CD1c-positive myeloid dendritic cell (primary cell): ENCODE data around the gene DHRS4.
A peak's percentile ranks its signal among the peaks of the same experiment; 100 is the strongest.
"Not testable (repeated sequence)": the region's sequence is repeated elsewhere in the genome, so short reads cannot be mapped to it uniquely, and the experiment has no call there.

Experiments
- DNase-seq: peaks from one replicate; pipeline ENCODE4 v3.0.0-alpha.2; 2016; ENCODE audit errors: extremely low spot score

Gene DHRS4

DNA sequence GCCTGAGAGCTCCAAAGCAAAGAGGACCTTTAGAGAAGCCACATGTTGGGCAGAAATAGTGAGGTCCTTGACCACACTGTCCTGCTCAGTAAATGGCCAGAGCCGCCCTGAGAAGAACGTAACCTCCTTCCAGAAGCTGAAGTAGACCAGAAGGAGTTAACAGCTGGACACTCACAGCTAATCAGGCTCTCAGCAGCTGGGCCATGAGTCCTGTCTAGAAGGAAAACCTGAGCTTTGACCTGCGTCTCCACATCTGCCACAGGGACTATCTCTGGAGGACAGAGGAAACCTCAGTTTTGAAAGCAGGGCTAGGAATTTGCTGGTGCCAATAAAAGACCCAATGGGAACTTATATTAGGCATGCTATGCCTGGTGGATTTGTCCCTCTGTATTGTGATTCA lies 12.3 kb upstream of the DHRS4 start:
- no peak for DNase-seq

DNA sequence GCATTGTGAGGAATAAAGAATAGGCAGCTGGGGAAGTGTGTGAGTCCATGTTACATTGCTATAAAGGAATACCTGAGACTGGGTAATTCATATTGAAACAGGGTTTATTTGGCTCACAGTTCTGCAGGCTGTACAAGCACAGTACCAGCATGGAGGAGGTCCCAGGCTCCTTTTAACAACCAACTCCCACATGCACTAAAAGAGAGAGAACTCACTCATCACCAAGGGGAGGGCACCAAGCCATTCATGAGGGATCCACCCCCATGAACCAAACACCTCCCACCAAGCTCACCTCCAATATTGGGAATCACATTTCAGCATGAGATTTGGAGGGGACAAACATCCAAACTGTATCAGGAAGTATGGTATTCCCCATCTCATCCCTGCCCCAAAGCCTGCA lies 11.9 kb upstream of the DHRS4 start:
- no peak for DNase-seq

- no peak for DNase-seq
Measured at GRCh38 chr14:23942587-23942986, 11.0 kb upstream of the DHRS4 start.

- DNase-seq, result not testable (repeated sequence)
Measured at GRCh38 chr14:23949069-23949468, 4.5 kb upstream of the DHRS4 start.

DNA sequence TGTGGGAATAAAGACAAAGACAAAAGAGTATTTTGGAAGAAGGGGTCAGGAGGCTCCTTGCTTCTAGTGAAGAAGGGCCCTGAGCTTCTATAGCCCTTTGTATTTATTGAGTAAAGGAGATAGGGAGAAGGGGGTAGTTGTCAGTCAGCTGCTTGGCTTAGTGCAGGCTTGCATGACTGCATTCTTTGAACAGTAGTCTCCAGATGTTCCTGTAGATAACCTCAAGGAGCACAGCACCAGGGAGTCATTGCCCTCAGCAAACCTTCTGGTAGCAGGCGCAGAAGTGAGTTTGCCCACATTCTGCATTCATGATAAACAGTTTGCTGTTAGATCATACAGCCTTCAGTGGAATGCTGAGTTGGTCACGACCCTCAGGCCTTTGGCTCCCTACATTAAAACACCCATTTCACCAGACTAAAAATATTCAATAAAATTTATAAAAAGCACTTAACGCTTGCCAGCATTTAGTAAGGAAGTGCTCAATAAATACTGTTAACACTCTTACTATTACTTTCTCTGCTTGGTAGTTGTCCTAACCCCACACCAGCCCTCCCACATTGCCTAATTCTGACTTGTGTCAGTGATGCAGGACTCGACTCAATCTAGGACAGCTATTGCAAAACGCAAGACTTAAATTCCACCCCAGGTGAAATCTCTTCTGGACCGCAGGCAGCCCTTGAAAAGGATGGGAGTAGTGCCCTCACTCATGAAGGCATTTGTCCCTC lies 3.0 kb upstream of the DHRS4 start:
- no peak for DNase-seq

DNA sequence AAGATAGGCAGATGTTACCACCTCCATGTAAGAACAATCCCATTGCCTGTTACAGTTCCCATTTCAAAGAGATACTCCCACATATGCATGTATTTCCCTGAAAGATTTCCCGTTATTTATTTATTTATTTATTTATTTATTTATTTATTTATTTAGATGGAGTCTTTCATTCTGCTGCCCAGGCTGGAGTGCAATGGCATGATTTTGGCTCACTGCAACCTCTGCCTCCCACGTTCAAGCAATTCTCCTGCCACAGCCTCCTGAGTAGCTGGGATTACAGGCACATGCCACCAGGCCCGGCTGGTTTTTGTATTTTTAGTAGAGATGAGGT lies 2.5 kb upstream of the DHRS4 start:
- not testable (repeated sequence) for DNase-seq

DNA sequence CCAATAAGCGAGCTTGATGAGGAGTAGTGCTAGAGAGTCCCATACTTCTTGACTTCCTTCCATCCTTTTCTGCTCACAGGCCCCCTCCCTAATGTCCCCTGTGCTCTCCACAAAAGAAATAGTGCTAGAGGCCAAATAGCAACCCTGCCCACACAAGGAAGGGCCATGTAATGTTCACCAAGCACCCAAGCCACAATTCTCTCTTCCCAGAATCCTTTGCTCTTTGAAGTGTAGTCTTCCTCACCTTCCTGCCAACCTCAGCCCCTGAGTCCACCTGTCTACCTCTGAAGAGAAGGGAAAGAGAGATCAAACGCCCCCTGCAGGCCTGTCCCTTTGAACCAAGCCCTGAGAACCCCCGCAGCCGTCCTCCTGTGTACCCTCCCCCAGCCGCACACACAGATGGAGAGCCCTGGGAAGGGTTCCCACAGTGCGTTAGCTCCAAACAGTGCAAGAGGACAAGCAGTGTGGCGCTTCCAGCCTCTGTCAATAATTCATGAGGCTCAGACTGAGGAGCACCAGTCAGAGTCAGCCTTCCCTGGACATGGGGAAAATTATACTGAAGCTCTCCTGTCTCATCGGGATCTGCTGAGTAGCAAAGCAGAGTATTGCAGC lies 1.9 kb upstream of the DHRS4 start:
- DNase-seq, result no peak

- DNase-seq, result not testable (repeated sequence)
Measured at GRCh38 chr14:23953116-23953463, 480 bp upstream of the DHRS4 start.

GRCh38 chr14:23954279-23954614 lies 677 bp downstream of the DHRS4 start:
- DNase-seq, result not testable (repeated sequence)

DNA sequence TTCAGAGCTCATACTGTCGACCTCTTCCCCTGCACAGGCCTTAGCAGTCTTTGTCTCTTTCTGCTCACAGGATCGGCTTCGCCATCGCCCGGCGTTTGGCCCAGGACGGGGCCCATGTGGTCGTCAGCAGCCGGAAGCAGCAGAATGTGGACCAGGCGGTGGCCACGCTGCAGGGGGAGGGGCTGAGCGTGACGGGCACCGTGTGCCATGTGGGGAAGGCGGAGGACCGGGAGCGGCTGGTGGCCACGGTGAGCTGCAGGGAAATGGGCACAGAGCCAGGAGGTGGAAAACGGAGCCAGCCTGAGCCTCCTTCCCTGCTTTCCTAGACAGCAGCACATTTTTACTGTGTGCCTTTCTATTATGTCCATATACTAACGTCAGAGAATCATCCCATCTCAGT lies 1.4 kb downstream of the DHRS4 start:
- not testable (repeated sequence) for DNase-seq

- DNase-seq, result not testable (repeated sequence)
Measured at GRCh38 chr14:23955811-23956210, 2.2 kb downstream of the DHRS4 start.

DNA sequence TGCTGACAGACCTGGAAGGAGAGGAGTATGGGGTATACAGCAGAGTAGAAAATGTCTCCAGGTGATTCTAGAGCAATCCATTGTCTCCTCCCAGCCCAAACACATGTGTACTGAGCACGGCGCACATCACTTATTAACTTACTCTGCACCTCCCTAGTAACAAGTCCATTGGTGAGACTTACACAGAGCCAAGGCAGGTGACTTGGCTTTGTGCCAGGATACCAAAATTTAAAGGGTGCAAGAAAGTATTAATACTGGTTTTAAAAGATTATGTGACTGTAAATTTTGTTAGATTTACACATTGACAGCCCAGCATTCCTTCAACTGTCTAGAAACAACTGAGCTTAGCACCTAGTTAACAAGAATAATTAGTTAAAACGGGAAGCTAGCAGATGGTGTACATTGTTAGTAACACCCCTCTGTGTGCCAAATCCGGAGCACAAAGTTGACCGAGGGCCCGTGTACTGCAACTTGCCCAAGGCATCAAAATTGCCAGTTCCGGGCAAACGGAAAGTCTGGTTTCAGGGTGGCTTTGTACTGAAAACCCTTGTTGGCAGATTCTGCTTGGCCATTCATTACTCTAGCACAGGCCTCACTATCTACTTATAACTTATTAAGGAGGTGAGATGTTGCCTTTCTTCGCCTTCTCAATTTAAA lies 4.5 kb downstream of the DHRS4 start:
- not testable (repeated sequence) for DNase-seq

GRCh38 chr14:23960899-23961298 lies 7.3 kb downstream of the DHRS4 start:
- not testable (repeated sequence) for DNase-seq

- not testable (repeated sequence) for DNase-seq
Measured at GRCh38 chr14:23961704-23962103, 8.1 kb downstream of the DHRS4 start.

GRCh38 chr14:23969130-23969480 lies 15.5 kb downstream of the DHRS4 start:
- DNase-seq, result not testable (repeated sequence)

DNA sequence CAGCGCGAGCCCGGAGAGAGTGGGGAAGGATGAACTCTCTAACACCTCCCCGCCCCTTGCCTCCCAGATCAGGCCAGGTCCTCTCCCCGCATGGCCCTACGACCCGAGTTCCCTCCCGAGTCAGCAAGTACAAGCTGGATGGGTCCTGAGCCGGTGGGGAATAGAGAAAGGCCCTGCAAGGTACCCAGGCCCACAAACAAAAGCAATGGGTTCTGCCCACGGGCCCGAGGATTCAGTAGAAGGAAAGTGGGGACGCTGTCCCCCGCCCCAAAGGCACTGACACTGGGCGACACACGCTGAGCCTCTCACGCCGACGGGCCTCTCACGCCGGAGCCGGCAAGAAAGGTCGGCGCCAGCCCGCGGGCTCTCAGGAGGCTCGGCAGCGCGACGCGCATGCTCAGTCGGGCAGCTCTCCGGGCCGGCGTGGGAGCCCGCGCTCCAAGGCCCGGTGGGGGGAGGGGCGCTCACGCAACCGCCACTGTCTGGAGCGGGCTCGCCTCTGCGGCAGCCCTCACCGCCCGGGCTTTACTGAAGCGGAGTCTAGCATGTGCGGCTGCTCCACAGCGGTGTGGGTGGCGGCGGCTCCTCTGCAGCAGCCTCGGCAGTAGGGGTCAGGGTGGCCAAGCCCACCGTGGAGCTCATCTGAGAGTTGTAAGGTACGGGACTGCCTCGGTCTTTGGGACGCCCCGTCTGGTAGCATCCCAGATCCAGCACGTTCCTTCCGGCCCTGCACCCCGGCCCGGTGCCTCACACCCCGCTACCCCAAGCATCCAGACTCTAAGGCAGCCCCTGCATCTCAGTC lies 16.1 kb downstream of the DHRS4 start:
- DNase-seq, result peak; percentile 34

DNA sequence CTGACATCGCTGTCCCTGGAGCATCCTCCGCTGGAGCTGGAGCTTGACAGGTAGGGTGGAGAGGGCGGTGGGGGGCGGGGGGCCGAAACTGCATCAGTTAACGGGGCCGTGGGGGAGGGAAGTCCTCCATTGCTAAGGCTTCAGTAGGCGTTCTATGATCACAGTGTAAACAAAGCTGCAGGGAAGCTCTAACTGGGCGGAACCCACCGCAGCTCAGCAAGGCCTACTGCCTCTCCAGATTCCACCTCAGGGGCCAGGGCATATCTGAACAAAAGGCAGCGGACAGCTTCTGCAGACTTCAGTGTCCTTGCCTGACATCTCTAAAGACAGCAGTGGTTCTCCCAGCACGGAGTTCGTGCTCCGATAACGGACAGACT lies 16.7 kb downstream of the DHRS4 start:
- not testable (repeated sequence) for DNase-seq

DNA sequence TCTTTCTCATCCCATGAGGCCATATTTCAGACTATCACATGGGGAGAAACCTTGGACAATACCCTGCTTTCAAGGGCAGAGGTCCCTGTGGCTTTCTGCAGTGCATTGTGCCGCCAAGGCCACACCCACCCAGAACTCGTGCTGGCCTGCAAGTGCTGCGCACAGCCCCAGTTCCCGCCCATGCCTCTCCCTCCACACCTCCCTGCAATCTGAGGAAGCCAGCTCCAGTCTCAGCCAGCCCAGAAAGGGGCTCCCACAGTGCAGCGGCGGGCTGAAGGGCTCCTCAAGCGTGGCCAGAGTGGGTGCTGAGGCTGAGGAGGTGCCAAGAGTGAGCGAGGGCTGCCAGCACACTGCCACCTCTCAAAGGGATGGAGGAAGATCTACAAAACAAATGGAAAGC lies 19.6 kb downstream of the DHRS4 start:
- DNase-seq, result not testable (repeated sequence)

DNA sequence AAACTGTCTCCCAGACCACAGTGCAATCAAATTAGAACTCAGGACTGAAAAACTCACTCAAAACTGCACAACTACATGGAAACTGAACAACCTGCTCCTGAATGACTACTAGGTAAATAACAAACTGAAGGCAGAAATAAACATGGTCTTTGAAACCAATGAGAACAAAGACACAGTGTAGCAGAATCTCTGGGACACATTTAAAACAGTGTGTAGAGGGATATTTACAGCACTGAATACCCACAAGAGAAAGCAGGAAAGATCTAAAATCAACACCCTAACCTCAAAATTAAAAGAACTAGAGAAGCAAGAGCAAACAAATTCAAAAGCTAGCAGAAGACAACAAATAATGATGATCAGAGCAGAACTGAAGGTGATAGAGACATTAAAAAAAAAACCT lies 20.5 kb downstream of the DHRS4 start:
- DNase-seq, result not testable (repeated sequence)

DNA sequence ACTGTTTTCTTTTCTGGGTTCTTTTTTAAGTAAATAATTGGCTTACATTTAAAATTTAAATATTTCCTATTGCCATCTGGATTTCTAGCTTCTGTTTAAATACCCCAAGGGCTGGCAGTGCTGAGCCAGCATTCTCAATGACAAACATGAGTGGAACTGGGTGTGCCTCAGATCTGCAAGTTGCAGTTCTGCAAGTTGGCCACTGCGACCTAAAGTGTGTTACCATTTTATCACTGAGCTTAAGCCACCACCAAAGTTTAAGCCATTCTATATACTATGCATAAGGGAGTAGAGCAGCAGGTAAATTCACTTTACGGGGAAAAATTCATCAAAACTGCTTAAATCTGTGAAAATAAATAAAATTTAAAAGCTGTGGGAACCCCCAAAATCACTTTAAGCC lies 23.6 kb downstream of the DHRS4 start:
- not testable (repeated sequence) for DNase-seq

DNA sequence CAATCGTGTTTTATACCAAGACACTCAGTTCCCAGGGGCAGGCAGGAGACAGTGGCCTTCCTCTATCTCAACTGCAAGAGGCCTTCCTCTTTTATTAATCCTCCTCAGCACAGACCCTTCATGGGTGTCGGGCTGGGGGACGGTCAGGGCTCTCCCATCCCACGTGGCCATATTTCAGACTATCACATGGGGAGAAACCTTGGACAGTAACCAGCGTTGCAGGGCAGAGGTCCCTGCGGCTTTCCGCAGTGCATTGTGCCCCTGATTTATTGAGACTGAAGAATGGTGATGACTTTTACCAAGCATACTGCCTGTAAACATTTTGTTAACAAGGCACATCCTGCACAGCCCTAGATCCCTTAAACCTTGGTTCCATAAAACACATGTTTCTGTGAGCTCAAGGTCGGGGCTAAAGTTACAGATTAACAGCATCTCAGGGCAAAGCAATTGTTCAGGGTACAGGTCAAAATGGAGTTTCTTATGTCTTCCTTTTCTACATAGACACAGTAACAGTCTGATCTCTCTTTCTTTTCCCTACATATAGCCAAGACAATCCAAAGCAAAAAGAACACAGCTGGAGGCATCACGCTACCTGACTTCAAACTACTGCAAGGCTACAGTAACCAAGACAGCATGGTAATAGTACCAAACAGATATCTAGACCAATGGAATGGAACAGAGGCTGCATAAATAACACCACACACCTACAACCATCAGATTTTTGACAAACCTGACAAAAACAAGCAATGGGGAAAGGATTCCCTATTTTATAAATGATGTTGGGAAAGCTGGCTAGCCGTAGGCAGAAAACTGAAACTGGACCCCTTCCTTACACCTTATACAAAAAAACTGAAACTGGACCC lies 28.6 kb downstream of the DHRS4 start:
- not testable (repeated sequence) for DNase-seq
